ENCODE results near the gene ATRNL1. TPM values are rescaled to one million over a fixed set of nuclear protein-coding genes. Genes with fewer than 3 reads are reported as not detected.
"Not testable (repeated sequence)": the region's sequence is repeated elsewhere in the genome, so short reads cannot be mapped to it uniquely, and the experiment has no call there.

The ATRNL1 gene
- total RNA-seq, 1 donor from 2014 or later: 222 TPM

DNA sequence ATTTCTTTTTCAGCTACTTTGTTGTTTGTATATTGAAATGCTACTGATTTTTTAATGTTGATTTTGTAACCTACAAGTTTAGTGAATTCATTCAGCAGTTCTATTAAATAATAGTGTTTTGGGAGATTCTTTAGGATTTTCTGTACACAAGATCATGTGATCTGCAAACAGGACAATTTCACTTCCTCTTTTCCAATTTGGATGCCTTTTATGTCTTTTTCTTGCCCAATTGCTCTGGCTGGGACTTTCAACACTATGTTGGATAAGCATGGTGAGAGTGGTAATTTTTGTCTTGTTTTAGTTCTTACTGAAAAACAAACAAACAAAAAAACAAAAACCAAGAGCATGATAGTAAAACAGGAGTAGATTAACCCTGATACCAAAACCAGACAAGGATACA, 316.2 kb downstream of the ATRNL1 start:
- DNase-seq (ENCODE audit: low spot score): no peak

DNA sequence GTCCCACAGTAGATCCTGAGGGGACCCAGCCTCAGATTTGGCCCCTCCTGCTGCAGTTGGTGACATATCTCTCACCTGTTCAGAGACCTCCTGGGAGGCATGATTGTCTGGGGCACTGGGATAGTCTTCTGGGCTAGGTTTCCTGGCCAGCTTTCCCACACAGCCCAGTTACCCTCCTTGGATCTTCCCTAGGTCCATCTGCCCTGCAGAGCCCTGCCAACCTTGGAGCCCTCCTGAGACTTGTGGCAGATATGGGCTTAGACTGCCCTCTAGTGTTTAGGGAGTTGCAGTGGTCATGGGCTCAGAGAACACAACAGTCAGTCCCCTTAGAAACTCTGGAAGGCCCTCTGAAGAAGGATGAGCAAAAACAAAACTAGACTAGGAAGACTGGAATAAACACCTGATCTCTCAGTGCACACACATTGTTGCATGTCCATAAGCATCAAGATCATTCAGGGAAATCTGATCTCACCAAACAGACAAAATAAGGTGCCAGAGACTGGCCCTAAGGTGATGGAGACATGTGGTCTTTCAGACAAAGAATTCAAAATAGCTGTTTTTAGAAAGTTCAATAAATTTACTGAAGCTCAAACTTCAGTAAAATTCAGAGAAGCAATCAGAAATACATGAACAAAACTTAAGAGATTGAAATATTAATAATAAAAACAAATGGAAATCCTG, 324.6 kb downstream of the ATRNL1 start:
- no peak for DNase-seq (ENCODE audit: low spot score)

DNA sequence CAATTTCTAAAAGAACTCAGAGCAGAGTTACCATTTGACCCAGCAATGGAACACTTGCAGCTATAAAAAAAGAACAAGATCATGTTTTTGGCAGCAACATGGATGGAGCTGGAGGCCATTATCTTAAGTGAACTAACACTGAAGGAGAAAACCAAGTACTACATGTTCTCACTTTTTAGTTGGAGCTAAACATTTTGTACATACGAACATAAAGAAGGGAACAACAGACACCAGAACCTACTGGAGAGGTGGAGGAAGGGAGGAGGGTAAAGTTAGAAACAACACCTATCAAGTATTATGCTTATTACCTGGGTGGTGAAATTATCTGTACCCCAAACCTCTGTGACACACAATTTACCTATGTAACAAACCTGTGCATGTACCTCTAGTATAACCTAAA, 329.5 kb downstream of the ATRNL1 start:
- no peak for DNase-seq (ENCODE audit: low spot score)

DNA sequence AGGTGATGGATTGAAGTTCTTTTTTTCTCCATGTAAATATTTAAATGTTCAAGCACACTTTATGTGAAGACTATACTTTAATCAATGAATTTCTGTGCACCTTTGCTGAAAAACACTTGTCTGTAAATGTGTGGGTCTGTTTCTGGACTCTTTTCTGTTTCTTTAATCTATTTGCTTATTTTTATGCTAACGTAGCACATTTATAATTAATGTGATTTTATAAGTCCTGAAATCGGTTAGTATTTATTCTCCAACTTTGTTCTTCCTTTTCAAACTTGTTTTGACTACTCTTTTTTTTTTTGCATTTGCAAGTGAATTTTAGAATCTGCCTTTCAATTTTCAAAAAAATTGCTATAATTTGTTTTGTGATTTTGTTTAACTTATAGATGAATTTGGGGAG, 334.4 kb downstream of the ATRNL1 start:
- DNase-seq (ENCODE audit: low spot score): no peak

DNA sequence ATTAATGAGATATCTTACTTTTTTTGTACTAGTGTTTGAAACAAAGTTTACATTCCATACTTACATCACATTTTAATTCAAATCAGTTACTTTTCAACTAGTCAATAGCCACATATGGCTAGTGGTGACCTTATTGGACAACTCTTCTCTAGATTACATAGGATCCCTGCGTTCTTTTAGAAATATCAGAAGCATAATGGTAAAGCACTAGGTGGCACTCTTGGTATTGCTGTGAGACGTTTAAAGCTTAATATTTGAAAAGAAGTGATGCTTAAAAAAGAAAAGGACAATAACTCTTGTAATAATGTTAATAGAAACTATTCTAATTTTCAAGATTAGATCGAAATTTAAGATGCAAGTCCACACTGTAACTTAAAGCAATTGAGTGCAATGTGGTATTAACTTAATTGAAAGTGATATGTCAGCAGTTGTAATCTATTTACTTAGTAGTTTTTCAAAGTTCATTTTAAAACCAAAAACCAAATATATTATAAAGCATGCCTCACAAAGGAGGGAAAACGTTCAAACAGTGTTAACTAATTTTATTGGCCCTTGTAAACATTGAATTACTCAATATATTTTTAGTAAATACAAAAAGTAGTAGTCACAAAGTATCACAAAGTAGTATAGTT, 339.1 kb downstream of the ATRNL1 start:
- peak; percentile 15 for DNase-seq (ENCODE audit: low spot score)

- no peak for DNase-seq (ENCODE audit: low spot score)
Observed at GRCh38 chr10:115436999-115437398, 343.8 kb downstream of the ATRNL1 start.

DNA sequence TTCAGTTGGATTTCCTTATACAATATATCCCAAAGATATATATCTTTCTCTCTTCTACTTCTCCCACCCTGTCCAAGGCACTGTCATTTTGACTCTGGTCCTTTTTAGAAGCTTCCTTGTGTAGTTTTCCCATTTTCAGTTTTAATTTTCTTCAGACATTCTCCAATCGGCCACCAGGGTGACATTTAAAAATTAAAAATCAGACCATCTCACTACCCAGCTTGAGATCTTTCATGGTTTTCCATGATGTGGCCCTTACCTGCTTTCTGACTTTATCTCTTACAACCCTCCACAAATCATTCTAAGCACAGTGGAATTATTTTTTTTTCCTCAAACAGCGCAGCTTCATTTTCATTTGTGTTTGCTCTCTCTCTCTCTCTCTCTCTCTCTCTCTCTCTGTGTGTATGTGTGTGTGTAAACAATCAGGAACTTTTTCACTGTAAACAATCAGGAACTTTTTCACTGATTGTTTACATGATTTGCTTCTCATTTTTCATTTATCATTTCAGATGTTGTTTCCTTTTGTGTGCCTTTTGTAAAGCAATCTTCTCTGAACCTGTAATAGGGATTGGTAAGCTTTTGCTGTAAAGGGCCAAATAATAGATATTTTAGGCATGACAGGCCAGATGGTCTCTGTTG, 348.9 kb downstream of the ATRNL1 start:
- DNase-seq (ENCODE audit: low spot score): no peak

GRCh38 chr10:115456812-115457211, 363.6 kb downstream of the ATRNL1 start:
- no peak for DNase-seq (ENCODE audit: low spot score)

DNA sequence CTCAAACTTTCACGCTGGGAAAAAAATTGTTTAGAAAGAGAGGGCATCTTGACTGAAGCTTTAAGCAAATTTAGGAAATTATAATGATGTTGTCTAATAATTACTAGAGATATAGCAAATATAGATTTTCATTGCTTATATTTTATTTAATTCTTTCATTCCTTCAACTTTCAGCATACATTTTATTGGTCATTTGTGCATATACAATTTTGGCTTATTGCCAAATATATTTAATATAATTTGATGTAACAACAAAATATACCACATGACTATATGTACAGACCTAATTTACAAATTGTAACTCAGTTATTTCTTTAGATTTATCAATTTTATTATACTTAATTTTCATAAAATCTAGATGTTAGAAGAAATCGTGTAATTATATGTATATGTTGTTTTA, 390.1 kb downstream of the ATRNL1 start:
- no peak for DNase-seq (ENCODE audit: low spot score)

- no peak for DNase-seq (ENCODE audit: low spot score)
Observed at GRCh38 chr10:115491526-115492140, 398.5 kb downstream of the ATRNL1 start.

- no peak for DNase-seq (ENCODE audit: low spot score)
Observed at GRCh38 chr10:115503546-115503945, 410.4 kb downstream of the ATRNL1 start.

GRCh38 chr10:115514895-115515294, 421.7 kb downstream of the ATRNL1 start:
- DNase-seq (ENCODE audit: low spot score): no peak

DNA sequence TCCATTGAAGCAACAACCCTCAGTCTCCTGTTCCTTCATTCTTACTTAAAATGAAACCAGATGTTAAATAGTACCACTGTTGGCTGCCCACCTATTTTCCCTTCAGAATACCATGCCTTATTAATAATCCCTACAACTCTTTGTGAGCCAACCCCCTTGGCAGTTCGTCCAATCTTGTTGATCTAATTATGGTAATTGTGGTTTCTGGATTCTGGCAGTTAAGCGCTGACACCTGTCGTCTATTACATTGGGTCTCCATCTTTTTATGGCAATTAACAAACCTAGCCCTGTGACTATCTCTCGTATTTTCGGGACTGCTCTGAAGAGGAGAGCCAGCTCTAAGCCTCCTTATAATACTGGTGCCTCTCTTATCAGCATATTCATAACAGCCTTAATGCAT, 432.0 kb downstream of the ATRNL1 start:
- no peak for DNase-seq (ENCODE audit: low spot score)

- DNase-seq (ENCODE audit: low spot score): not testable (repeated sequence)
Observed at GRCh38 chr10:115527682-115528081, 434.5 kb downstream of the ATRNL1 start.

DNA sequence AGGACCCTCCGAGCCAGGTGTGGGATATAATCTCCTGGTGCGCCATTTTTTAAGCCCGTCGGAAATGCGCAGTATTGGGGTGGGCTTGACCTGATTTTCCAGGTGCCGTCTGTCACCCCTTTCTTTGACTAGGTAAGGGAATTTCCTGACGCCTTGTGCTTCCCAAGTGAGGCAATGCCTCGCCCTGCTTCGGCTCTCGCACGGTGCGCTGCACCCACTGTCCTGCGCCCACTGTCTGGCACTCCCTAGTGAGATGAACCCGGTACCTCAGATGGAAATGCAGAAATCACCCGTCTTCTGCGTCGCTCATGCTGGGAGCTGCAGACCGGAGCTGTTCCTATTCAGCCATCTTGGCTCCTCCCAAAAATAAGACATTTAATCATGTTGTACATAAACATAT, 443.2 kb downstream of the ATRNL1 start:
- DNase-seq (ENCODE audit: low spot score): not testable (repeated sequence)

GRCh38 chr10:115539142-115539762, 446.1 kb downstream of the ATRNL1 start:
- DNase-seq (ENCODE audit: low spot score): no peak

GRCh38 chr10:115555887-115556402, 462.8 kb downstream of the ATRNL1 start:
- no peak for DNase-seq (ENCODE audit: low spot score)

DNA sequence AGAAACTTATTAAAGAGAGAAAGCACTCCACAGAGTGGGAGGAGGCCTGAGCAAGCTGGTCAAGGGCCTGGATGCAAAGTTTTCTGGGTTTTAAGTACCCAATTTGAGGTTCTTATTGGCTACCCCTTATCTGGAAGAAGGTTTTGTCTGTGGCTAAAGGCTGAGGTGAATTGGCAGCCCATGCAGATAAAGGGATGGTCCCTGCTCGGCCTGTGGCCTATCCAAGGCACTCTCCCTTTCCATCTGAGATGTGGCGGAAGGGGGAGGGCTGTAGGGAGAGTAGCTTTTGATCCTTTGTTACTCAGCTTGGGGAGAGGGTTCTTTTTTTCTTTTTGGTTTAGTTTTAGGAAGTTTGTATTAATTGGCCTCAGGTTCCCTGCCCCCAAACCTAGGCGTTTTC, 465.1 kb downstream of the ATRNL1 start:
- no peak for DNase-seq (ENCODE audit: low spot score)

- DNase-seq (ENCODE audit: low spot score): no peak
Observed at GRCh38 chr10:115566867-115567266, 473.7 kb downstream of the ATRNL1 start.

GRCh38 chr10:115572740-115573455, 479.7 kb downstream of the ATRNL1 start:
- no peak for DNase-seq (ENCODE audit: low spot score)

- DNase-seq (ENCODE audit: low spot score): no peak
Observed at GRCh38 chr10:115580239-115580638, 487.1 kb downstream of the ATRNL1 start.

Measured in umbilical cord (tissue), 2 donors.